ENCODE results near the gene IL6ST. TPM values are rescaled to one million over a fixed set of nuclear protein-coding genes. Genes with fewer than 3 reads are reported as not detected.

The IL6ST gene
- total RNA-seq, 1 donor from 2014 or later = 74.7 TPM

DNA sequence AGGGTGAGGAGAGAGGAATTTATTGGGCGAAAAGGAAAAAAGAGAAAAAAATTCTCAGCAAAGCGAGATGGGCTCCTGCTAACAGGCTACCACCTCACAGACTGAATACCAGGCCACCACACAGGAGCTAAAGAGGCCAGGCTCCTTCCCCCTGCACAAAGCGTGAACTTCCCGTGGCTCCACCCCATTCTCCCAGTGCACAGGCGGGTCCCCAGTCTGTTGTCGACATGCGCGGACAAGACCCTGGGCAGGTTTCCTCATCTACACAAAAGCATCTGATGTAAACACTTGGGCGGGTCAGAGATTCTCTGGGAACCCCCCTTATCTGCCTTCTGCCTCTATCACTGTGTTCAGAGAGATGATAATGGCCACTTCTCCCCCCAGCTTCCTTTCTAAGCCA lies 109.4 kb downstream of the IL6ST start:
- Mint-ChIP-seq H3K27me3 (no peaks in the 10 kb centered on the region), H3K9me3 (peaks cover 4% of the 10 kb centered on the region), H3K4me3 (no peak overlapping the region), H3K4me1 (ENCODE audit: unreplicated experiment) (no peaks in the 10 kb centered on the region), H3K27ac (no peak overlapping the region), H3K36me3 (no peaks in the 10 kb centered on the region)
- TF ChIP-seq CTCF (conservative IDR thresholded peaks at IDR 0.05) = no peak
- no peak for DNase-seq (ENCODE audit: extremely low spot score, unreplicated experiment)

Other genes starting within 250 kb of the IL6ST start
- gene IL31RA, start 143.6 kb downstream of the IL6ST start, total RNA-seq (ENCODE audit: low replicate concordance) = not detected in 2 replicates
- gene ANKRD55, start 238.4 kb upstream of the IL6ST start, total RNA-seq (ENCODE audit: low replicate concordance) = not detected in 2 replicates

Data from type B pancreatic cell (in vitro differentiated cells).